Activated CD8-positive, alpha-beta memory T cell treated with anti-CD3 and anti-CD28 coated beads, Interleukin-2, amount 50 U/mL, for 1 hour (primary cell): ENCODE data around the gene ABI3BP.

Source experiments
- DNase-seq: peaks from one replicate; pipeline ENCODE4 v3.0.0-alpha.2; 2020; ENCODE audit errors: extremely low read depth

The ABI3BP gene

DNA sequence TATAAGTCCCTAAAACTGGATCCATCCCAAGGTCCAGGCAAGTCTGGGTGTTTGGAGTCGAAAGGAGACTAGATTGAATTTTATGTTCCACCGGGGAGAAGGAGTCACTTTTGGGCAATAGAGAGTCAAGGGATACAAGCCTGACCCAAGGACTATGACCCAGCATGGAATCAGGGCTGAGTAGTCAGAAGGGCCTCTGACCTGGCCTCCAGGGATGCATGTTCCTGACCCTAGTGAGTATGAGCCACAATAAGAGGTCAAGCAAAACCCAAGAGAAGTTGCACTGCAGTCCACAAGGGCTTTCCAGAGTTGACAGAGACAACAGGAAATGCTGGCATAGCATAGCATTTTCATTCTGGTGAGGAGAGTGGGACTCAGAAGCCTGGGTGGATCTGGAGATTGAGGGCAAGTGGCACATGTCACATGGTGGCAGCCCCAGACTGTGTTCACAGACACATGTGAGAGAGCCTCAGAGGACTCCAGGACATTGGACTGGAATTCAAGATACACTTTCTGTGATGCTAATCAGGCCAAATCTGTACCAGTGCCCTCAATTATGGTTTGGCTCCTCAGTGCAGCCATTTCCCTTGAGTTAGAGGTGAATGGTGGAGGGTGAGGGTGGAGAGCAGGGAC is 217.0 kb downstream of the ABI3BP start:
- no peak for DNase-seq

DNA sequence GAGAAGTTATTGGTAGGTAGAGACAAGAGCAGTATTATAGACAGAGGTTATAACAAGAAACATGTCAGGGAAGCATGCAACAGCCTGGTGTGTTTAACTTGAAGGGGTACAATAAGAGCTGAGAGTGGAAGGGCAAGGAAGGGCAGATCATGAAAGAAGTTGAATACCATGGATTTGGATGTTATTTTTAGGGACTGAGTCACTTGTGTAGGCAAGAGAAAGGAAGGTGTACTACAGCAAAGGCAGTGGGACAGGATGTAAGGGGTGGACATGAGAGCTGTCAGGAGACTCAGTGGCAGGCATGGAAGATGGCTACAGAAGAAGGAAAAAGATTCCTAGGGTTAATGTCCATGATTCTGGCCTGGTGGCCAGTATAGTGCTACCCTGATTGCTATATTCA is 217.6 kb downstream of the ABI3BP start:
- DNase-seq: no peak

DNA sequence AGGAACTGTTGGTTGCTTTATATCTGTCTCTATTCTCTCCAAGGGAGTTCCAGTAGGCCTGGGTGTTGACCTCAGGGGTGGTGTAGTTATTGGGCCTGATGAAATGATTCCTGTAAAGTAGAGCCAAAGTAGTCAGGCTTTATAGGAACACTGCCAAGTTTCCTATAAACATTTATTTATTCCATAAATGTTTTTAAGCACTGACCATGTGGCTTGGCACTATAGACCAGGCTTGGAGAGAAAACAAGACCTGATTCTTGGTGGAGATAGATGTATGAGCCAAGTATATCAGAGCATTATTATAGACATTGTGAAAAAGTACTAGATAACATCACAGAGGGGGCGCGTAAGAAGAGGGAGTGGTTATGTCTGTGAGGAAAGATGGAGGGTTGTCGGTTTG is 218.0 kb downstream of the ABI3BP start:
- DNase-seq: no peak

DNA sequence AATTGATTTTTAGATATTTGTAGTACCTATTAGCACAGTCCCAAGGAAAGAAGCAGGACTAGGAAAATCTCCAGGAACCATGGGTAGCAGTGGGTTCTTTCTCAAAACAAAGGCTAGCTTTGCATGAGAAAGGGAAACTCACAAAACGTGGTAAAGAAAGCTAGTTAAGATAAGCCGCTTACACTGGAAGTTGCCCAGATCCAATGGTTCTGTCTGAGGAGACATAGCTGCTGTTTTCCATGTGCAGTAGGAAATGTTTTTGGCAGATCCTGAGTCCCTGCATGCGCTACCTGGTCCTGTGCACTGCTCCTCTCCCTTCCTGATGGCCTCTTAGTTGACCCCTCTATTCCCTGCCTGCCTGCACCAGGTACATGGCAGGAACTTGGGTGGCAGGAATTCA is 223.5 kb downstream of the ABI3BP start:
- DNase-seq: no peak

DNA sequence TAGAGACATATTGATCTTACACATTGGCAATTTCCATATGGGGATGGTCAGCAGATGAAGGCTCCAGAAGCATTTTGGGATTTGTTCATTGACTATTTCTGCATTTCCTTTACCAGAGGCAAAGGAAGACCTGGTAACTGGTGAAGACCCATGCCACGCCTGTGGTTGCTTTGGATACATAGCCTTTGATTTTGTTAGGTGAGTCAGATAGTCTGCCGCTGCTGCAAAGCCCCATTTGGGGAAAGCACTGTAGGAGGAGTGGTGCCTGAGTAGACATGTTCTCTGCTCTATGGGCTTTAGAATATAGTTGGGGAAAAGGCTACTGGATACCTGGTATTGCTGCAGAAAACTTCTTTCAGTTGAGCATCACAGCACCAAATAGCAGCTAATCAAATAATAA is 227.2 kb downstream of the ABI3BP start:
- DNase-seq: no peak

DNA sequence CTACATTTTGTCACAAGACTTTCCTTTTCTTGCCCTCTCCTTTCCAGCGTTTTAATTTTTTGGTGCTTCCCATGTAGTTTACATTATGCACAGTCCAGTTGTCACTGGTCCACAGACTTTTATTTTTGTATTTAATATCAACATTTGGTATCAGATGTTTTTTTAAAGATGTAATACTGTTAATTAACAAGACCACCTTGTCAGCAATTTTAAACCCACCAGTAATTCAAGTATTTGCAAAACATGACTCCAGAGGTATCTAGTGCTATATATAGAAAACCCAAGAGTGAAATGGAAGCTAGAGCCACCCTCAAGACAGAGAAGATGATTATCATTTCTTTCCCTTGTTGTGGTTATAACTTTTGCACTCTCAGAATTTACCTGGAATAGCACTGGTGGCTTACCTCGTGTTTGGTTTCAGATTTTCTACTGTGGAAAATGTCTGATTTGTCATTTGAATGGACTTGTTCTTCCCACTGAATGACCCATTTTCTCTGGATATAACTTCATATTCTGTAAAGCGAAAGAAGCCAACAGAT is 227.7 kb downstream of the ABI3BP start:
- DNase-seq: no peak

DNA sequence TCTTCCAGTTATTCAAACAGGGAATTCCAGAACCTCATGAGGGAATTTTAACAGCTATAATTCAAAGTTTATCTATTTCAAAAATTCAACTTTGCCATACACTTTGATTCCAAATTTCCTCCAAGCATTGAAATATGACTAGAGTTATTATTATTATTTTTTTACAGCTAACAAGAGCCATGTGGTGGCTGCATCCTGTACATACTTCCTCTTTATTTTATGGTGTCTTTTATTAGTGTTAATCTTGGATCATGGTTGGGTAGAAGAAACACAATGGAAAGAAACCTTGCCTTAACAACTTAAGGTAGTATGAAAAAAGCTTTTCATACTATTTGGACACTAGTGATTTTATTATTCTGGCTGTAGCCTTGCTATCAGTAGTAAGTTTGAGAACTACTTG is 231.3 kb downstream of the ABI3BP start:
- no peak for DNase-seq

DNA sequence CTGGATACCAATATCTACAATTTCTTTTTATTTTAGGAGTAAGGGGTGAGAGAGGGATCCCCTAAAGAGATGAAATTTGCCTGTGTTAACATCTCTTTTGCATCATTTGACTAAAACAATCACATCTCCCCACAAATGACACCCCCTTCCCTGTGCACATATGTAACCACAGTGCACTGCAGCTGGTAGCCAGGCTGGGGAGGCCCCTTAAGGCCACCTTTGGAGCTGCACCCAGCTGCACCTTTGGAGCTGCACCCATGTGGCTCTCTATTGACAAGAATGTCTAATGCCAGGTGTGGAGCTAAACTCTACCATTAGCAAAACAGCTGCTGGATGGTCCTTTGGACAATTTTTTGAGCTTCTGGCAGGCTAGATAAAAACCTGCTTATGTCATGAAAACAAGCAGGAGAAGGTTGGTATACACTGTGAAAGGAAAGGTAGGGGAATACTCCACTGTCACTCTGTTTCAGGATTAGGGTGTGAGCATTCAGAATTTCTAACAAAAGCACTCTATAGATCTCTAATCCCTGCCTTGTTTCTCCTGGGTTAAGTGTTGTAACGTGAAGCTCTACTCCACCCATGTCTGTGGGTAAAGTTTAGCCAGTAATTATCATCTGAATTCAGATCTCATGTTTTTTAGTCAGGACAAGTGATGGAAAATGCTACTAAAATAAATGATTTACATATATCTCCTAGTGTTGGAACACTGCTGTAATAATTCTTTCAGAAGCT is 231.8 kb downstream of the ABI3BP start:
- DNase-seq: no peak

DNA sequence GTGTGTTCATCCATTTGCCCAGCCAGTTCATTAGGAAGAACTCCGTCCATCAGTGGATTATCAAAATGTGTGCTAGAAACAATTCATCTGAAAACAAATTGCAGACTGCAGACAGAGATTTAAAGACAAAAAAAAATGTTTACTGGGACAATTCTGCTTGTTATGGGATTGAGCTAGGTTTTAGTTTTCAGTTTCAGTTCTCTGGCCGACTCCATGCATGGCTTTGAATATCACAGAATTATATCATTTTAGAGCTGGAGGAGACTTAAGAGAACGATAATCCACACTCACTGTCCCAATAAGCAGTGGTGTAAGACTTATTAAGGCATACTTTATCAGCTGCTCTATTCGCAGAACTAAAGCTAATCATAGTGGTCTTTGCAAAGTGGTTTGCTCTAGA is 232.8 kb downstream of the ABI3BP start:
- DNase-seq: no peak

DNA sequence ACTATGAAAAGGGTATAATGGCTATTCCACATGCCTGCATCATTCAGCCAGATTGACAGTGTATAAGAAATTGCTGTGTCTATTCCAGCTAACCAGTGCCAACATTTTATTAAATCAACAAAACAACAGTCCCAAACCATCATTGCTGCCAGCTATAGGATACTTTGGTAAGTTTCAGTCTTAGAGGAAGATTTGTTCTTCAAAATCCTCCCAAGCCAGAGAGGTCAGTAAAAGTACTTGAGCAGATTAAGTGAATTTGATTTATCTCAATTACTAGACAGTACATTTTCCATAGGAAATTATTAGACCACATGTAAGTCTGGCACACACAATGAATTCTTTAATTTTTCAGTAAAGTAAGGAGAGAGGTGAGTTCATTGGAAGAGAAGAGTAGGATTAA is 233.3 kb downstream of the ABI3BP start:
- no peak for DNase-seq

DNA sequence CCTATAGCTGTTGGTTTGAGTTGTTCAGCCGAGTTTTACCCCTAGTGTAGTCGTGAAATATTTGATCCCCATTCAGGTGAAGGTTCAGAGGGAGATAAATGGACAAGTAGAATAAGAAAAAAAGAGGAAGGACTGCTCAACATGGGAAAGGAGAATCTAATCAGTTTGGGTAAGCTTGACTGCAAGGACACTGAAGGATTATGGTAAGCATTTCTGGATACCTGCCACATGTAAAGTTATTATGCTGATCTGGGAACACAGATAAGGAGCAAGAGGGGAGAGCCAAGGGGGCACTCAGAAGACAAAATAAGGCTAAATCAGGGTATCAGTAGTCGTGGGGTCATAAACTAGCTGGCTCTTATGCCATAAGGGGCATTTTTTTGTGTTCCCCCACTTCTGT is 234.1 kb downstream of the ABI3BP start:
- DNase-seq: no peak

DNA sequence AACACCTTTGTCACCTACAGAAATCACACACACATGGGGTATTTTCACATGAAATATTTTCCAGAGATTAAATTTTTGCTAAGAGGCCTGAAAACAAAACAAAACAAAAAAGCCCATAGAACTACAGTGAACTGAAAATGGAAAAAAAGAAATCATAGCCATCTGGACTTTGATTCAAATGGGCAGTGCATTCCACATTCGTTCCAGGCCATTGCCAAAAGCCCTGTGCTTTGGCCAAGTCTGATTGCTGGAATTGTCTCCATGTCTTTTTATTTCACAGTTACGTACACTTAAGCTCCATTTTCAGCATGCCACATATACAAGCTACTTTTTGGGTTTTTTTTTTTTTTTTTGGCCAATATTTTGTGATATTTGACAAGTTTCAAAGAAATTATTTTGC is 236.8 kb downstream of the ABI3BP start:
- no peak for DNase-seq

DNA sequence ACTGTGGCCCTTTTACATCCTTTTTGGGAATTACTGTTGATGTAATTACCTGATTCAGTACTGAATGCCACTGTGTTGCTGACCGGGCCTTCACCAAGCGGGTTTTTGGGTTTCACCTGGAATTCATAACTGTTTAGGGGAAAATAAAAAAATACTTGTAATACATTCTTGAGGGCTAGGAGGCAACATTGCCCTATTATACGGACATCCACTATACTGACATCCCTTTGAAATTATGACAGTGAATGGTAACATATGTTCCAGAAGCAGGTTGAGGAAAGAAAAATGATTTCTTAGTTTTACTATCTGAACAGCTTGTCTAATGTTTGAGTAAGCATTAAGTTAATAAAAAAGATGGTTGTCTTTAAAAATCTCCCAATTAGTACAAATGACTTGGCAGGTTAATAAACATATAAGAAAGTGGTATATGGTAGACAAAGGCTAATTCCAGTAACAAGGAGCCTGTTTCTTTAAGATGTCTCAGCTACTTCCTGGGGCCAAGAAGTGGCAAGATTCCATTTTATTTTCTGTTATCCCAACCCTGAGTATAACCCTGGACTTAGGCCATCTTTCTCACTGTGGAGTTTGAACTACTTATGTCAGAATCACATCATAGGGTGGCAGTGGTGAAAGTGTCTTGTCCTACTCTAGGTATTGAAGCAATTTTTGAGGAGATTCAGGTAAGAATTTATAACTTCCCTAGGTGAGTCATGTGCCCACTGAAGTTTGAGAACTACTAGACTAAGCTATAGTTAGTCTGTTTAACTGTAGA is 238.5 kb downstream of the ABI3BP start:
- DNase-seq: no peak

DNA sequence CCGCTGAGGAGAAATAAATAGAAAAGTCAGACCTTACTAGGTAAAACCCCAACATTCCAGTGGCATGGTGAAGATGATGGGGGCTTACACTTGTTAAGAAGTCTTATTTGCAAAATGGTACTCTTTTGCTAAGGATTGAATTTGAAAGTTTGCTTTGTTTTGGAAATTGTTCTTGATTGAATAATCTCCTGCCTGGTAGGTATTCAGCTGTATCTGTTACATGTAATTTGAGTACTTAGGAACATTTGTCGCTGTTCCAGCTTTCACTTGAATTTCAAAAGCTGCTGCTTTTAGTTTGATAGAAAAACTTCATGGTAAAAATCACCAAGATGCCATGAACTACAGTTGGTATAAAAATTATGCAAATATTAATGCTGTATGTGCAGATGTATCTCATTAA is 239.4 kb downstream of the ABI3BP start:
- no peak for DNase-seq

DNA sequence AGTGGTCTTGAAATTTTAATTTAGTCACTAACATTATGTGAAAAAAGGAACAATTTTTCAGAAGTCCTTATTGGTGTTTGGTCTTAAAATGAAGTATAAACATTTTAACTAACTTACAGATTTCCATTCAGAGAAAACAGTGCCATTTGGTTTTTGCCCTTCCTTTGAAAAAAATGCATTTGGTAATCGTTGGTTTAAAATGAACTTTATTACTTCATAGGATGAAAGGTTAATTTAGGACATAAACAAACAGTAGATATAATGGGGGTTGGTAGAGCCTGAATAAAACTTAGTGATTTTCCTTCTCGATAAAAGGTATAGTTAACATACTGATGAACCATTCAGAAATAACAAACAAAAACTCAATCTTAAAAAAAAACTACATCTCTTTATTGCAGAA is 244.3 kb downstream of the ABI3BP start:
- DNase-seq: no peak

DNA sequence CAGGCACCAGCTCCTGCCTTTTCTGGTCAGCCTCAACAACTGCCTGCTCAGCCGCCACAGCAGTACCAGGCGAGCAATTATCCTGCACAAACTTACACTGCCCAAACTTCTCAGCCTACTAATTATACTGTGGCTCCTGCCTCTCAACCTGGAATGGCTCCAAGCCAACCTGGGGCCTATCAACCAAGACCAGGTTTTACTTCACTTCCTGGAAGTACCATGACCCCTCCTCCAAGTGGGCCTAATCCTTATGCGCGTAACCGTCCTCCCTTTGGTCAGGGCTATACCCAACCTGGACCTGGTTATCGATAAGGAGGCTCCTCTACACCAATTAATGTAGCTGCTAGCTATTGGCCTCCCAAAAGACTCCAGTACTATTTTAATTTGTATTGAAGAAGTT is 245.0 kb downstream of the ABI3BP start:
- no peak for DNase-seq

DNA sequence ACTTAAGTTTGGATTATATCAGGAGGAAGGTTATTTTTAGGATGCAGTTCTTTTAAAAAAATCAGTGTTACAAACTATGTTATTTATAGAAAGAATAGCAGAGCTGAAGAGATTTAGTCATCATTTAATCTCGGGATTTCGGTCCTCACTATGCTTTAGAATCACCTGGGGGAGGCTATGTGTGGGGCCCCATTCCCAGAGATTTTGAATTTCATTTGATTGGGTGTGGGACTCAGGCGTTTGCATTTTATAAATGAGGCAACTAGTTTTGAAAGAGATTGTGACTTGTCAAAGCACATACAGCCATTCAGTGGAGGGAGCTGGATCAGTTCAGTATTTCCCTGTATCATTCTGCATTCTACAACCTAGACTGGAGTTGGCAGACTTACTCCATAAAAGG is 247.1 kb downstream of the ABI3BP start:
- DNase-seq: no peak

DNA sequence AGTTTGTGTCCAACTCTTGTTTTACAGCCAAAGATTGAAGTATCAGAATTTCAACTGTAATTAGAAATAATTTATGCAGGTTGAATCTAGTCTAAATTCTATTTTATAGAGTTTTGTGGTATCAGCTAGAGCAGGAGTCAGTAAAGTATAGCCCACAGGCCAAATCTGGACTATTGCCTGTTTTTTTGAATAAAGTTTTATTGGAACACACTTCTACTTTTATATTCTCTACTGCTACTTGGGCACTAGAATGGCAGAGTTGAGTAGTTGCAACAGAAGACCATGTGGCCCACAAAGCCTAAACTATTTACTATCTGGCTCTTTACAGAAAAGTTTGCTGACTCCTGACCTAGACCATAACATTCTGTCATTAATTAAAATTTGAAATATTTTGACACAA is 247.6 kb downstream of the ABI3BP start:
- no peak for DNase-seq

DNA sequence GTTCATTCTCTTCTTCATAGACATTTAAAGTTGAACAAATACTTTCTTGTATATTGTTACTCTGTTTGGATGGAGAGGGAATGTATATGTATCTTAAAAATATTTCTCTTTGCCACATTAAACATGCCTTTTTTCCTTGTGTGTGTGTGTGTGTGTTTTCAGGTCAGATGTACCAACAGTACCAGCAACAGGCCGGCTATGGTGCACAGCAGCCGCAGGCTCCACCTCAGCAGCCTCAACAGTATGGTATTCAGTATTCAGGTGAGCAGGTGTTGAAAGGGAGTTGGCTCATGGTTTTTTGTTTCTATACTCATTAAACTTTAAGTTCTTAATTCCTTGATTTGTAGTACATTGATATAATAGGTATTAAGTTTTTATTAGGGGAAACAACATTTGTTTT is 248.6 kb downstream of the ABI3BP start:
- no peak for DNase-seq

DNA sequence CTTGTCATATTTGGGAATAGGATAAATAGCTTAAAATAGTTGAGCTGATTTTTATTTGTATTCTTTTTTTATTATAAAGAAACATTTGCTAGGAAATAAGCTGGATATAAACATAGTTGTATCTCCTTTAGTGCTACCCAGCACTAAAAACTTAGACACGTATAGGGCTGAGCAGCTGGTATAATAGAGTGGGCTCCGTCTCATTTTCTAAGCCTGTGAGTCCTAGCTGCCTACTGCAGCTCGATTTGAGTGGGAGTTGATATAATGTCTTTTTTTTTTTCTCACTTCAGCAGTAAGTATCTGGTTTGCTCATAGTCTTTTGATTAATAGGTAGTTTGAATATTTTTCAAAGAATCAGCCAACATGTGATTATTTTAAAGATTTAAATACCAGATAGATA is 249.7 kb downstream of the ABI3BP start:
- no peak for DNase-seq

DNA sequence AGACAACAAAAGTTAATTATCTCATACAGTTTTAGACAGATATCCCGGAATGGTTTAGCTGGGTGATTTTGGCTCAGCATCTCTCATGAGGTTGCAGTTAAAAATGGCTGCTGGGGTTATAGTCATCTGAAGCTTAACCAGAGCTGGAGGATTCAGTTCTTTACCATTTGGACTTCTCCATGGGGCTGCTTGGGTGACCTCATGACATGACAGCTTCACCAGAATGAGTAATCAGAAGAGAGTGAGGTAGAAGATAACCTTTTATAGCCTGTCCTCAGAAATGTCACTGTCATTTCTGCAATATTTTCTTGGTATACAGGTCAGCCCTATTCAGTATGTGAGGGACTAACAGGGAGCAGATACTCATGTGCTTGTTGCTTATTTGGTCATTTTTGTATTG is 253.0 kb downstream of the ABI3BP start:
- no peak for DNase-seq

DNA sequence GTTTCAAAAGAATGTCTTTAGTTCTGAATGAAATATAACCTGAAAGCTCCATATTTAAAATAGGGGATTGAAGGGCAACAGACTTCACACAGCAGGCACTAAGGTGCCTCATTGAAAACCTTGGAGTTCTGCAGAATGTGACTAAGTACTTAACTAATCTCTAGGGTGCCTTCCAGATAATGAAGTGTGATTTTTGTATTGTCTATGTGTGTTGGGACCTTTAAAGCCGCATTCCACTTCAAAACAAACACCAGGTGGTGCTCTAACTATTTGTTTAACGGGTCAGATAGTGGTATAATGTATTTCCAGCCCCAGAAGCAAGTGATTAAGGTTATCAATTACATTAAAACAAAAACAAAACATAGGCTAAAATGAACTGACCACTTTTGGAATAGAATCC is 255.9 kb downstream of the ABI3BP start:
- DNase-seq: no peak

DNA sequence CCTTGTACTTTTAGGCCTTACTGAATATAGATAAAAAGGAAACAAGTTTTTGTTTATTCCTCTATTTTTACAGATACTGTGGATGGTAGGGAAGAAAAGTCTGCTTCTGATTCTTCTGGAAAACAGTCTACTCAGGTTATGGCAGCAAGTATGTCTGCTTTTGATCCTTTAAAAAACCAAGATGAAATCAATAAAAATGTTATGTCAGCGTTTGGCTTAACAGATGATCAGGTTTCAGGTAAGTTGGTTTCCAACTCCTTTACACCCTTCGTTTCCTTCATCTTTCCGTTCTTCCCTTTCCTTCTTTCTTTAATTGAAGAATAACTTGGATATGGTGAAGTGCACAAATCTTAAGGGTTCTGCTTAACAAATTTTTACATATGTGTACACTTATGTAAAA is 260.8 kb downstream of the ABI3BP start:
- no peak for DNase-seq
